Breast epithelium (tissue), 3 donors: ENCODE measurements around the gene BFSP2.

Experiments used
- POLR2A ChIP-seq: fragments of 450-650 bp; IDR thresholded peaks from one replicate; pipeline ENCODE4 v1.6.1; 2016; ENCODE audit warnings: antibody characterized with exemption, mild to moderate bottlenecking, moderate library complexity
- POLR2AphosphoS5 ChIP-seq, 3 donors: sonication (generic); formaldehyde crosslinking; IDR thresholded peaks; one replicate each; pipeline ENCODE4 v1.6.1; 2017; ENCODE audit warnings: antibody characterized with exemption in 3 of 3

- TF ChIP-seq POLR2A (no peak), POLR2AphosphoS5 (IDR thresholded peaks at IDR 0.05) (no peak)
These were observed 6.0 kb upstream of the BFSP2 start for GRCh38 chr3:133393691-133394474.
